ENCODE measurements around the gene SYNM. TPM values are rescaled to one million over a fixed set of nuclear protein-coding genes. Genes with fewer than 3 reads are reported as not detected.
"Not testable (repeated sequence)": the region's sequence is repeated elsewhere in the genome, so short reads cannot be mapped to it uniquely, and the experiment has no call there.

The SYNM gene
- total RNA-seq, 1 donor from 2014 or later, result 23.4 TPM

DNA sequence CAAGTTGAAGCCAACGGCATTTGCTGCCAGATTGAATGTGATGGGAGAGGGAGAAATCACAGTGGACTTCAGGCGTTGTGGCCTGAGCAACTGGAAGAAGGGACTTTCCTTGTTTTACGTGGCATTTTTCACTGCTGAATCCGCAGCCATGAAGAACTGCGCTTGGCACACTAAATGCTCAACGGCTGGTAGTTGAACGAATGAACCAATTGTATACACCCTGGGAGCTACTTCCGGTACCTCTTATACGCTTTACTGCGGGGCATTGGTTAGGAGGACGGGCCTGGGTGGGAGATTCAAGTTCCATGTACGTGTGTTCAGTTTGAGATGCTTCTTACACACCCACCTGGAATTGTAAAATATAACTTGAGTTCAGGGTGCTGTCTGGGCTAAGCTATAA lies 5.2 kb downstream of the SYNM start:
- Mint-ChIP-seq H3K9me3 (ENCODE audit: low read depth) (no peaks in the 10 kb centered on the region), H3K27ac (ENCODE audit: unreplicated experiment) (peak overlapping the region; percentile 86), H3K36me3 (ENCODE audit: low read depth) (peaks cover 11% of the 10 kb centered on the region), H3K4me1 (ENCODE audit: low read depth) (peaks cover 39% of the 10 kb centered on the region), H3K4me3 (ENCODE audit: unreplicated experiment) (peak overlapping the region; percentile 53), H3K27me3 (ENCODE audit: low read depth) (no peaks in the 10 kb centered on the region)
- DNase-seq (ENCODE audit: low spot score), result peak; percentile 39
- TF ChIP-seq, protein P1, sequence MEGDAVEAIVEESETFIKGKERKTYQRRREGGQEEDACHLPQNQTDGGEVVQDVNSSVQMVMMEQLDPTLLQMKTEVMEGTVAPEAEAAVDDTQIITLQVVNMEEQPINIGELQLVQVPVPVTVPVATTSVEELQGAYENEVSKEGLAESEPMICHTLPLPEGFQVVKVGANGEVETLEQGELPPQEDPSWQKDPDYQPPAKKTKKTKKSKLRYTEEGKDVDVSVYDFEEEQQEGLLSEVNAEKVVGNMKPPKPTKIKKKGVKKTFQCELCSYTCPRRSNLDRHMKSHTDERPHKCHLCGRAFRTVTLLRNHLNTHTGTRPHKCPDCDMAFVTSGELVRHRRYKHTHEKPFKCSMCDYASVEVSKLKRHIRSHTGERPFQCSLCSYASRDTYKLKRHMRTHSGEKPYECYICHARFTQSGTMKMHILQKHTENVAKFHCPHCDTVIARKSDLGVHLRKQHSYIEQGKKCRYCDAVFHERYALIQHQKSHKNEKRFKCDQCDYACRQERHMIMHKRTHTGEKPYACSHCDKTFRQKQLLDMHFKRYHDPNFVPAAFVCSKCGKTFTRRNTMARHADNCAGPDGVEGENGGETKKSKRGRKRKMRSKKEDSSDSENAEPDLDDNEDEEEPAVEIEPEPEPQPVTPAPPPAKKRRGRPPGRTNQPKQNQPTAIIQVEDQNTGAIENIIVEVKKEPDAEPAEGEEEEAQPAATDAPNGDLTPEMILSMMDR (IDR thresholded peaks at IDR 0.05), result no peak

DNA sequence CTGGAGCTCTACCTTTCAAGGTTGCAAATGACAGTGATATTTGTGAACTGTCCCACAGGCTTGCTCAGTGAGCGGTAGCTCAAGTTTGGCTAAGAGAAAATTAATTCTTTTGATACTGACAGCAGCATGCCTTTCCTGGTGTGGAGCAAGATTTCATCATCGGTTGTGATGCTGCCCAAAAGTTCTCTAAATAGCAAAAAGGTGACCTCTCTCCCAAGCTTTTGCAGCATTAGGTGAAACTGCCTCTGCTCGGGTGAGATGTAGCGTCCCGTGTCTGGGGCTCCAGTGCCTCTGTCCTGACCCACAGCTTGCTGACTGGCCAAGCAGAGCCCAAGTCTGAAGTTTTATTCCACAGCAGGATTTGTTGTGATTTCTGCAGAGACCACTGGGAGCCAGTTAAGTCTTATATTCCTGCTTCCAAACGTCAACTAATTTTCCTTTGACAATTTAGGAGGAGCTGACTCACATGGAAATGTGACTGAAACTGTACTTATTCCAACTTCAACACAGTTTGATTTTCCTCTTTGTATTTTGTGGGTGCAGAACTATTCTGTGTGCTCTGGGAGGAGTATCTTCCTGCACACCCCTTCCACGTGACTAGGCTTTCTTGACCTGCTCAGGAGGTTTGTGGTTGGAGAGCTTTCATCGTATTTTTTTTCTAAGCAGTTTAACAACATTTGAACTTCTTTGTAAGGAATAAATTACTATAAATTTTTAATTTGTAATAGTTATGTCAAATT lies 5.9 kb downstream of the SYNM start:
- H3K27me3 Mint-ChIP-seq (ENCODE audit: low read depth), result no peaks in the 10 kb centered on the region
- TF ChIP-seq, protein P1 (IDR thresholded peaks at IDR 0.05), result peak; percentile 22
- peak overlapping the region; percentile 71 for H3K27ac Mint-ChIP-seq (ENCODE audit: unreplicated experiment)
- H3K4me3 Mint-ChIP-seq (ENCODE audit: unreplicated experiment), result no peak overlapping the region
- peak; percentile 26 for DNase-seq (ENCODE audit: low spot score)
- H3K36me3 Mint-ChIP-seq (ENCODE audit: low read depth), result peaks cover 11% of the 10 kb centered on the region
- H3K9me3 Mint-ChIP-seq (ENCODE audit: low read depth), result no peaks in the 10 kb centered on the region
- peaks cover 39% of the 10 kb centered on the region for H3K4me1 Mint-ChIP-seq (ENCODE audit: low read depth)

DNA sequence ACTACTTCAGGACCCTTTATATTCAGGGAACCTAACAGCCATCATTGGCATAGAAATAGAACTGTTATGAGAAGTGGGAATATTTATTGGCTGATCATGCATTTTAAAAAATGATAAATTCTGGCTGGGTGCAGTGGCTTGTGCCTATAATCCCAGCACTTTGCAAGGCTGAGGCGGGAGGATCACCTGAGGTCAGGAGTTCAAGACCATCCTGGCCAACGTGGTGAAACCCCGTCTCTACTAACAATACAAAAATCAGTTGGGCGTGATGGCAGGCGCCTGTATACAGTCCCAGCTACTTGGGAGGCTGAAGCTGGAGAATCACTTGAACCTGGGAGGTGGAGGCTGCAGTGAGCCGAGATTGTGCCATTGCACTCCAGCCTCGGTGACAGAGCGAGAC lies 6.8 kb downstream of the SYNM start:
- H3K36me3 Mint-ChIP-seq (ENCODE audit: low read depth), result peaks cover 13% of the 10 kb centered on the region
- H3K4me3 Mint-ChIP-seq (ENCODE audit: unreplicated experiment); H3K27ac Mint-ChIP-seq (ENCODE audit: unreplicated experiment); H3K27me3 Mint-ChIP-seq (ENCODE audit: low read depth); H3K9me3 Mint-ChIP-seq (ENCODE audit: low read depth): not testable (repeated sequence)
- peaks cover 33% of the 10 kb centered on the region for H3K4me1 Mint-ChIP-seq (ENCODE audit: low read depth)
- DNase-seq (ENCODE audit: low spot score), result peak; percentile 38

DNA sequence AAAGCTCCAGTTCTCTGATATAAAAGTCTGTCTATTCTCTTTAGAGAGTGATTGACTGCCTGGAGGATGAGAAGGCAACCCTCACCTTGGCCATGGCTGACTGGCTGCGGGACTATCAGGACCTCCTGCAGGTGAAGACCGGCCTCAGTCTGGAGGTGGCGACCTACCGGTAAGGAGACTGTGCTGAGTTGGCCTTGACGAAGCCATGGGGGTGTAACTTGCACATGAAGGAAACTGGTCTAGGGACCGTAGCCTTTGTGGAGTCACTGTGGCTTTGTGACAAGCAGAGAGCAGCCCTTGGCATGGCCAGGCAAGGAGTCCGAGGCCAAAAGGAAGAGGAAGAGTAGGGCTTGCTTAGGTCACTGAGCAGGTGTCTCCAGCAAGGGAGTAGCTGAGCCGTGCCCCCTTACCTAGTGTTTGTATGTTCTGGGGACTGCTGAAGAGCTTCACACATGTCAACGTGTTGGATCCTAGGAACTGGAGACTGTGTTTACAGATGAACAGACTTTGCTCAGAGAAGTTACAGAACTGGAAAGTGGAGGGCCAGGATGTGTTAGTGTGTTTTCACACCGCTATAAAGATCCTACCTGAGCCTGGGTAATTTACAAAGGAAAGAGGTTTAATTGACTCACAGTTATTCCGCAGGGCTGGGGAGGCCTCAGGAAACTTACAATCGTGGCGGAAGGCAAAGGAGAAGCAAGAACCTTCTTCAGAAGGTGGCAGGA lies 8.8 kb downstream of the SYNM start:
- DNase-seq (ENCODE audit: low spot score), result peak; percentile 62
- TF ChIP-seq, protein P1 (IDR thresholded peaks at IDR 0.05), result no peak
- no peaks in the 10 kb centered on the region for H3K9me3 Mint-ChIP-seq (ENCODE audit: low read depth)
- peaks cover 25% of the 10 kb centered on the region for H3K36me3 Mint-ChIP-seq (ENCODE audit: low read depth)
- no peak overlapping the region for H3K4me3 Mint-ChIP-seq (ENCODE audit: unreplicated experiment)
- no peaks in the 10 kb centered on the region for H3K27me3 Mint-ChIP-seq (ENCODE audit: low read depth)
- H3K27ac Mint-ChIP-seq (ENCODE audit: unreplicated experiment), result no peak overlapping the region
- peaks cover 27% of the 10 kb centered on the region for H3K4me1 Mint-ChIP-seq (ENCODE audit: low read depth)

DNA sequence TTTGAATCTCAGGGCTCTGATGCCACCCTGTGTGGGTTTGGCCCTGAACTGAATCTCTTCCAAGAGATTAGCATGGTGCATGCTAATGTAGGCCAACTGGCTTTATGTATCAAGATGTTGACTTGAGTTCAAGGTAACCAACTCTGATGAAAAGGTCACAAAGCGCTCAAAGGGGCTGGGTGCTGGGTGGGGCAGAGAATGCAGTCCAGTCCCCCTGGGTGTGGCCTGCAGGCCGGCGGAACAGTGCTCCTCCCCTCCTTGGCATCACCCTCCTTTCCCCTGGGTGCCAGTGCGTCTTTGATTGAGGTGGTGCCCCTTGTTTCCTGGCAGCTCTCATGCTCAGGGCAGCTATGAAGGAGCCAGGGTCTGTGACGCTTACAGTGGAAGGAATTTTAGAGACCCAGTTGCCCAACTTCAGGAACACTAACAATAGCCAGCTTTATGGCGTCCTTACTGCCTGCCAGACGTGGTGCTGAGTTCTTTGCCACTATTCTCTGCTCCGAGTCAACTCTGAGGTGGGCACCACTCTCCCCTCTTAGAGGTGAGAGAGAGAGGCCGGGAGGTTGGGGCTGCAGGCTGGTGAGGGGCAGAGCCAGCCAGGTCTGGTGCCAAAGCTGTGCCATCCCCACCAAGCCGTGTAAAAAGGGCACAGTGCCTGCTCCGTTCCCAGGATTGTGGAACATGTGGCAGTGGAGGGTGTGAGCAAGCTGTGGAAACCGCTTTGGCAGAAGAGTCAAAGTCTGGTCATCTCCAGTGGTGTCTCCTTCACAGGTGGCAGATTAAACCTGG lies 9.8 kb downstream of the SYNM start:
- DNase-seq (ENCODE audit: low spot score), result peak; percentile 66
- Mint-ChIP-seq H3K4me3 (ENCODE audit: unreplicated experiment) (no peak overlapping the region), H3K4me1 (ENCODE audit: low read depth) (peaks cover 17% of the 10 kb centered on the region), H3K27me3 (ENCODE audit: low read depth) (no peaks in the 10 kb centered on the region), H3K9me3 (ENCODE audit: low read depth) (no peaks in the 10 kb centered on the region), H3K27ac (ENCODE audit: unreplicated experiment) (no peak overlapping the region), H3K36me3 (ENCODE audit: low read depth) (peaks cover 29% of the 10 kb centered on the region)
- TF ChIP-seq, protein P1 (IDR thresholded peaks at IDR 0.05), result no peak
